IMR-90 (cell line): Measurements from ENCODE around the gene KNL1. TPM values are rescaled to one million over a fixed set of nuclear protein-coding genes. Genes with fewer than 3 reads are reported as not detected.

ENCODE experiments used
- ATAC-seq: fragments of 200-7000 bp; cut with Tn5 transposase; 2 replicates; pipeline ENCODE4 v1.9.1; 2020; ENCODE audit warnings: low read depth, mild to moderate bottlenecking, moderate library complexity
- BruUV-seq: library from RNA; stranded (reverse); fragments of 400-500 nt; replicated peaks from 2 replicates; lab custom pipeline; 2021; lab: Mats Ljungman, UMichigan
- CTCF ChIA-PET: fragments of 300-600 bp; formaldehyde crosslinking; extraction: SDS; loops from one replicate; lab custom pipeline; 2021; ENCODE audit warnings: antibody characterized with exemption; lab: Yijun Ruan, JAX
- POLR2A ChIA-PET: fragments of 300-600 bp; sonication (Branson Sonifier 250); formaldehyde crosslinking; loops from one replicate; lab custom pipeline; 2022; ENCODE audit warnings: antibody characterized with exemption; ENCODE audit not compliant: unreplicated experiment; lab: Charles Lee
- DNase-seq: peaks from one replicate; pipeline ENCODE4 v3.0.0; 2013
- H2AFZ ChIP-seq: replicated peaks from 2 replicates; pipeline ENCODE3; 2013; ENCODE audit warnings: low read length, mild to moderate bottlenecking; ENCODE audit not compliant: poor library complexity
- H2AK5ac ChIP-seq: 2 replicates; pipeline ENCODE4 v1.6.1; 2013; ENCODE audit warnings: low read depth, low read length, inconsistent platforms
- H2AK9ac ChIP-seq: replicated peaks from 2 replicates; pipeline ENCODE3; 2013; ENCODE audit warnings: mild to moderate bottlenecking, low read depth, low read length, moderate library complexity; ENCODE audit not compliant: poor library complexity
- H2BK120ac ChIP-seq: 2 replicates; pipeline ENCODE4 v1.6.1; 2013; ENCODE audit warnings: low read depth, low read length, inconsistent platforms
- H2BK15ac ChIP-seq: 3 replicates; pipeline ENCODE4 v1.6.1; 2013; ENCODE audit warnings: low read depth, low read length, inconsistent platforms
- H2BK20ac ChIP-seq: 2 replicates; pipeline ENCODE4 v1.6.1; 2013; ENCODE audit warnings: low read depth, mild to moderate bottlenecking, inconsistent platforms, low read length, moderate library complexity
- H2BK5ac ChIP-seq: 2 replicates; pipeline ENCODE4 v1.6.1; 2013; ENCODE audit warnings: mild to moderate bottlenecking, low read depth, low read length, inconsistent platforms; ENCODE audit not compliant: poor library complexity, severe bottlenecking
- H3K14ac ChIP-seq: replicated peaks from 2 replicates; pipeline ENCODE4 v1.6.1; 2013; ENCODE audit warnings: low read depth, low read length, inconsistent platforms
- H3K18ac ChIP-seq: 2 replicates; pipeline ENCODE4 v1.6.1; 2013; ENCODE audit warnings: low read depth, low read length, control low read depth
- H3K23ac ChIP-seq: 2 replicates; pipeline ENCODE4 v1.6.1; 2013; ENCODE audit warnings: low read depth, low read length, inconsistent platforms
- H3K27ac ChIP-seq: 2 replicates; pipeline ENCODE4 v1.5.1; 2013; ENCODE audit warnings: mild to moderate bottlenecking, control low read depth, low read length; ENCODE audit not compliant: insufficient read depth
- H3K27me3 ChIP-seq: 2 replicates; pipeline ENCODE4 v1.6.1; 2013; ENCODE audit warnings: low read length; ENCODE audit not compliant: control insufficient read depth, insufficient read depth
- H3K36me3 ChIP-seq: 2 replicates; pipeline ENCODE4 v1.6.1; 2013; ENCODE audit warnings: low read length, mixed read lengths; ENCODE audit not compliant: control insufficient read depth, insufficient read depth
- H3K4ac ChIP-seq: 2 replicates; pipeline ENCODE4 v1.6.1; 2013; ENCODE audit warnings: low read depth, low read length, inconsistent platforms
- H3K4me1 ChIP-seq: 2 replicates; pipeline ENCODE4 v1.6.1; 2013; ENCODE audit warnings: low read length, mixed read lengths; ENCODE audit not compliant: control insufficient read depth, insufficient read depth
- H3K4me2 ChIP-seq: 2 replicates; pipeline ENCODE4 v1.6.1; 2013; ENCODE audit warnings: low read depth, mild to moderate bottlenecking, control low read depth, low read length, moderate library complexity
- H3K4me3 ChIP-seq: 2 replicates; pipeline ENCODE4 v1.5.1; 2013; ENCODE audit warnings: low read depth, mild to moderate bottlenecking, control low read depth, low read length, moderate library complexity; ENCODE audit not compliant: insufficient read depth
- H3K56ac ChIP-seq: 2 replicates; pipeline ENCODE4 v1.6.1; 2013; ENCODE audit warnings: low read length, inconsistent platforms; ENCODE audit not compliant: insufficient read depth; ENCODE audit errors: extremely low read depth
- H3K79me1 ChIP-seq, 2 experiments: 2 replicates each; pipeline ENCODE4 v1.6.1; 2013; ENCODE audit warnings: low read length in 2 of 2, inconsistent platforms in 1 of 2, low read depth in 1 of 2
- H3K9ac ChIP-seq: 2 replicates; pipeline ENCODE4 v1.6.1; 2013; ENCODE audit warnings: low read depth, low read length, control low read depth
- H3K9me1 ChIP-seq: 2 replicates; pipeline ENCODE4 v1.6.1; 2013; ENCODE audit warnings: low read length, inconsistent platforms; ENCODE audit not compliant: insufficient read depth
- H3K9me3 ChIP-seq: 2 replicates; pipeline ENCODE4 v1.6.1; 2013; ENCODE audit warnings: low read length; ENCODE audit not compliant: control insufficient read depth, insufficient read depth
- H4K20me1 ChIP-seq: 2 replicates; pipeline ENCODE4 v1.6.1; 2013; ENCODE audit warnings: low read length, inconsistent platforms; ENCODE audit not compliant: insufficient read depth
- H4K5ac ChIP-seq: 2 replicates; pipeline ENCODE4 v1.6.1; 2013; ENCODE audit warnings: mild to moderate bottlenecking, low read depth, low read length, control low read depth
- H4K8ac ChIP-seq, 2 experiments: 2 replicates each; pipeline ENCODE4 v1.6.1; 2013; ENCODE audit warnings: low read depth in 2 of 2, low read length in 2 of 2, control low read depth in 1 of 2, inconsistent platforms in 1 of 2
- H4K91ac ChIP-seq: 2 replicates; pipeline ENCODE4 v1.6.1; 2013; ENCODE audit warnings: low read depth, low read length, inconsistent platforms; ENCODE audit not compliant: insufficient read depth
- BHLHE40 ChIP-seq: fragments of 150-350 bp; IDR thresholded peaks from 2 replicates; pipeline ENCODE4 v1.6.1; 2016; ENCODE audit warnings: mild to moderate bottlenecking, low read depth, low read length
- CEBPB ChIP-seq: IDR thresholded peaks from 2 replicates; pipeline ENCODE4 v1.6.1; 2012; ENCODE audit warnings: low read depth, low read length, improper control_type of control experiment
- CHD1 ChIP-seq: IDR thresholded peaks from 2 replicates; pipeline ENCODE4 v1.6.1; 2012; ENCODE audit warnings: low read depth, low read length, improper control_type of control experiment
- CTCF ChIP-seq: conservative IDR thresholded peaks from 2 replicates; pipeline ENCODE4 v1.5.1; 2012; ENCODE audit warnings: mild to moderate bottlenecking, low read depth, low read length, improper control_type of control experiment
- ELK1 ChIP-seq: fragments of 150-350 bp; IDR thresholded peaks from 2 replicates; pipeline ENCODE4 v1.6.1; 2016; ENCODE audit warnings: low read depth, mild to moderate bottlenecking, low read length, moderate library complexity, borderline replicate concordance
- FOS ChIP-seq: fragments of 150-350 bp; IDR thresholded peaks from 2 replicates; pipeline ENCODE4 v1.6.1; 2016; ENCODE audit warnings: low read depth, low read length
- MAFK ChIP-seq: IDR thresholded peaks from 2 replicates; pipeline ENCODE4 v1.6.1; 2012; ENCODE audit warnings: low read depth, low read length, improper control_type of control experiment
- MAZ ChIP-seq: IDR thresholded peaks from 2 replicates; pipeline ENCODE4 v1.6.1; 2012; ENCODE audit warnings: low read depth, mild to moderate bottlenecking, low read length, improper control_type of control experiment, moderate library complexity, borderline replicate concordance
- MXI1 ChIP-seq: IDR thresholded peaks from 2 replicates; pipeline ENCODE4 v1.6.1; 2012; ENCODE audit warnings: low read depth, mild to moderate bottlenecking, low read length, moderate library complexity, borderline replicate concordance
- NFE2L2 ChIP-seq: fragments of 150-350 bp; IDR thresholded peaks from 2 replicates; pipeline ENCODE4 v1.6.1; 2016; ENCODE audit warnings: low read depth, mild to moderate bottlenecking, low read length
- POLR2A ChIP-seq: IDR thresholded peaks from 2 replicates; pipeline ENCODE4 v1.6.1; 2012; ENCODE audit warnings: mild to moderate bottlenecking, low read depth, low read length
- RAD21 ChIP-seq: IDR thresholded peaks from 2 replicates; pipeline ENCODE4 v1.6.1; 2012; ENCODE audit warnings: low read length, improper control_type of control experiment
- RCOR1 ChIP-seq: IDR thresholded peaks from 2 replicates; pipeline ENCODE4 v1.6.1; 2012; ENCODE audit warnings: mild to moderate bottlenecking, low read length, improper control_type of control experiment; ENCODE audit not compliant: insufficient replicate concordance
- RFX5 ChIP-seq: IDR thresholded peaks from 2 replicates; pipeline ENCODE4 v1.8.0; 2012; ENCODE audit warnings: low read depth, mild to moderate bottlenecking, low read length, moderate library complexity
- SMC3 ChIP-seq: fragments of 150-350 bp; IDR thresholded peaks from 2 replicates; pipeline ENCODE4 v1.6.1; 2016; ENCODE audit warnings: low read depth, mild to moderate bottlenecking, antibody characterized with exemption, low read length, moderate library complexity
- USF2 ChIP-seq: fragments of 150-350 bp; IDR thresholded peaks from 2 replicates; pipeline ENCODE4 v1.6.1; 2017; ENCODE audit warnings: mild to moderate bottlenecking, antibody characterized with exemption, low read length, low read depth
- WGBS, 2 experiments: methylation state at CpG; one replicate each; pipeline versions ENCODE4 v1.1.5 to v1.1.7; 2013; ENCODE audit warnings: missing lambda C conversion rate in 2 of 2; ENCODE audit not compliant: insufficient read length in 1 of 2; ENCODE audit errors: extremely low coverage in 2 of 2; 5-methylcytosine and 5-hydroxymethylcytosine counted together
- dilution Hi-C: fragments of 300-500 bp; cut with HindIII; formaldehyde crosslinking; loops from one replicate; pipeline ENCODE4 v1.14.3; 2018; ENCODE audit warnings: low sequenced_read_pairs; ENCODE audit not compliant: unreplicated experiment
- in situ Hi-C: fragments of 300-500 bp; cut with MboI; formaldehyde crosslinking; loops from 3 replicates; pipeline ENCODE4 v1.14.3; 2019; ENCODE audit warnings: low sequenced_read_pairs, inconsistent platforms, mixed read lengths
- intact Hi-C: fragments of 100-400 bp; cut with micrococcal nuclease; formaldehyde crosslinking; loops from 2 replicates; pipeline ENCODE4 v1.10.0; 2022
- polyA plus RNA-seq, 3 experiments: library from polyadenylated mRNA; depleted of rRNA; stranded (reverse); fragments of >200 nt; gene quantifications; 2 replicates each; pipeline ENCODE4 v1.2.3, GENCODE V29; 2012; ENCODE audit warnings: low replicate concordance in 1 of 3
- total RNA-seq: library from RNA; depleted of rRNA; stranded (reverse); fragments of >200 nt; gene quantifications from 2 replicates; pipeline ENCODE4 v1.2.3, GENCODE V29; 2012

Gene KNL1
- total and polyA plus RNA-seq, 2 of the 4 experiments (the other 2 are of a cell fraction), result 3.1 to 25.1 TPM

- in situ Hi-C loops, result no loop called here
- Histone ChIP-seq H2AK5ac (no peak overlapping the region), H3K4me2 (no peak overlapping the region), H2BK5ac (no peak overlapping the region), H3K4me3 (no peak overlapping the region), H2AK9ac (no peak overlapping the region), H3K27ac (no peak overlapping the region), H4K8ac (no peak overlapping the region), H3K9ac (no peak overlapping the region), H3K9me1 (no peaks in the 10 kb centered on the region), H3K36me3 (no peaks in the 10 kb centered on the region), H4K5ac (no peak overlapping the region), H2BK20ac (no peak overlapping the region), H2BK120ac (no peak overlapping the region), H3K4ac (no peak overlapping the region), H3K4me1 (no peaks in the 10 kb centered on the region), H3K27me3 (no peaks in the 10 kb centered on the region), H3K9me3 (no peaks in the 10 kb centered on the region), H3K14ac (no peak overlapping the region), H4K20me1 (no peaks in the 10 kb centered on the region), H4K91ac (no peak overlapping the region), H2AFZ (no peak overlapping the region), H3K23ac (no peak overlapping the region), H3K18ac (no peak overlapping the region), H3K56ac (no peak overlapping the region), H2BK15ac (no peak overlapping the region), H3K79me1 (peaks cover 2 to 15% of the 10 kb centered on the region in 2 experiments; a peak in 3 of 4 replicates)
- intact Hi-C loops, result no loop called here
- TF ChIP-seq NFE2L2, result no peak
- no peak for TF ChIP-seq FOS
- no peak for TF ChIP-seq CTCF
- TF ChIP-seq RAD21, result no peak
- TF ChIP-seq CHD1, result no peak
- TF ChIP-seq MAFK, result no peak
- no peak for TF ChIP-seq SMC3
- TF ChIP-seq RFX5, result no peak
- no peak for TF ChIP-seq MAZ
- no peak for TF ChIP-seq BHLHE40
- no peak for TF ChIP-seq RCOR1
- no peak for TF ChIP-seq POLR2A
- no peak for TF ChIP-seq MXI1
- TF ChIP-seq CEBPB, result no peak
- no peak for TF ChIP-seq USF2
- no peak for TF ChIP-seq ELK1
- no CpG with 5 or more reads among the region's 2 CpGs for WGBS, 2 experiments
- no peak for ATAC-seq
- ChIA-PET CTCF (no interaction called here), POLR2A (no interaction called here)
- no peak for DNase-seq
- BruUV-seq, result no TSS peak
- dilution Hi-C loops, result no loop called here
Observed at GRCh38 chr15:40593165-40593564, 884 bp upstream of the KNL1 start.
